Hepatic stellate cell (primary cell): ENCODE measurements around the gene MRPL40.

Experiments
- DNase-seq: peaks from one replicate; pipeline ENCODE4 v3.0.0; 2011; ENCODE audit warnings: low spot score

Gene MRPL40

DNA sequence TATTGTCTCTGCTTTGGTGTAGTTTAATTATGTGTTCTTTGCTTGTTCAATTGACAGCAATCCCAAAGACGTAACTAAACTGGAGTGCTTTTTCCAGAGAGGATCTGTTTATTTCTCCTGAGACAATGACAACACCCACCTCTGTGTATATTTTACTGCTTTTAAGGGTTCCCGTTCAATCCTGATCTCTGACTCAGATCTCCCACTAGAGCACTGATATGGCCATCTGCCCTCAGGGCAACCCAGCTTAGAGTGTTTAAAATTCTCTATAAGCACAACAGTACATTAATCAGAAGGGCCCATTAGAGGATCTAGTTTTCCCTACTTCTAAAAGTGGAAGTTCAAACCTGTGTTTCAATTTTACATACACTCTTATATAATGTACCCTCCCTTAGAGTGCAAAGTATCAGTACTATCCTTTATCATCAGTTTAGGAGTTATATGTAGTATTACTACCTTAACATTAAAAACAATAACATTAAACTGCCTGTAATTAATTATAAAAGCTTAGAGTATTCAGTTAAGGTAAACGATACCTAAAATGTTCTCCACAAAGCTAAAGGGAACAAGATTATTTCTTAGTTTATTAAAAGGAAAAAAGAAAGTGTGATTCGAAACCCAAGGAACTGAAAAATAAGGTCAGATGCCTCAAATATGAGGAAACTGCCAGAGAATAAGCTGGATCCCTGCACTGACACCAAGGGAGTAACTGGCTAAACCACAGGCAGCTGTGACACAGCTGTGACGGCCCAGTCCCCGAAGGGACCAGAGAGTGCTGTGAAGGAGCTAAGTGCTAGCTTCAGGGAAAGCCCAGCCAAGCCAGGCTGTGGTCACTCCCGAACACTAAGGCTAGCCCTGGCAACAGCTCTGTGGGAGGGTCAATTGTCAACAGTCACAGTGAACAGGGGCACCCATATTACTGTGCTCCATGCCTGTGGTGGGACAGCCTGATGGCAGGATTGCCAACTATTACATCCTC lies 31.4 kb downstream of the MRPL40 start:
- no peak for DNase-seq

DNA sequence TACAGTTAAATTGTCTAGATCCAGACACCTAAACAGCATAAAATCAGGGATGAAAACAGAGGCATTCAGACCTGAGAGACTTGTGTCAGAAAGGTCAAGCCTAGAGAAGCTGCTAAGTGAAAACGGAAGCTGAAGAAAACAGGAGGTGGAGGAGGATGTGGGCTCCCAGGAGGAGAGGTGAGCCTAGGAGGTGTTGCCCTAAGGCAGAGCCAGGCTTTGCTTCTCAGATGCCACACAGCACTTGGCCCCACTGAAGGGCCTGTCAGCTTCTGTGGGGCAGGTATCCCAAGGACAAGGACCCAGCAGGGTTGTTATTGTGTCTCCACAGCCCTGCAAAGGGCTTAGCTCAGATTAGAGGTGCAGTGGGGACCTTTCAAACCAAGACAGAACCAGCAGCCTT lies 32.2 kb downstream of the MRPL40 start:
- no peak for DNase-seq

DNA sequence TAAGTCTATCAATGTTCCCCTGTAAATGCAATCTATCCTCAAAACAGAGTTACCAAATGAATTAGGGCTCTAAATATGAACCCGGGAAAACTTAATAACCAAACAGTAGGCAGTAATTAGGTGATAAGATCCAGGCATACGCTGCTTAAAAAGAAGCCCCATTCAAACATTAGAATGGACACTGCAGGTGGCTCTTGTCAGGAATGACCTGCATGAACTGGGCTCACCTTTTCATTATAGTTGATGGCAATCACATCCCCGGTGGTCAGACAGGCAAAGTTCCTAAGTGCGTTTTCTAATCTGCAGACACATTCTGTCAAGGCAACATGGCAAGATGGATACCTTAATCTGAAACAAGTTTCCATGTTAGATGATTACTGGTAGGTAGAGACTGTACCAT lies 32.6 kb downstream of the MRPL40 start:
- DNase-seq = no peak

DNA sequence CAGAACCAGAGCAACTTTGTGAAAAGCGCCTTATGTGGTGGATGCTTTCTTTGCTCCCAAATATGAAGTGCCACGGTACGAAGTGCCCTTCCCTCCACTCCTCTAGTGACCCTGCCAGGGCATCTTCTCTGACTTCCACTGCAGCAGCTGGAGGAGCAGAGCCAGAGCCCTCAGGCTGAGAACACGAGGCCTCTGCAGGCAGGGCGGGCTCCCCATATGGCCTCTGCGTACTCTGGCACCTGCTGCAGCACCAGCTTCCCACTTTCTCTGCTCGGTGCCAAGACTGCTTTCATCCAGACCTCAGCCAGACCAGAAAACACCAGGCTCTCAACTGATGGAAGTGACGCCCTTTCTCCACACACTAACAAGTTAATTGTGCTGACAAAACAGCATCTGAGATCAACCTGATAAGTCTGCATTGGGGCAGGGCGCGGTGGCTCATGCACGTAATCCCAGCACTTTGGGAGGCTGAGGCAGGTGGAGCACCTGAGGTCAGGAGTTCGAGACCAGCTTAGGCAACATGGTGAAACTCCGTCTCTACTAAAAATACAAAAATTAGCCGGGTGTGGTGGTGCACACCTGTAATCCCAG lies 33.9 kb downstream of the MRPL40 start:
- no peak for DNase-seq

DNA sequence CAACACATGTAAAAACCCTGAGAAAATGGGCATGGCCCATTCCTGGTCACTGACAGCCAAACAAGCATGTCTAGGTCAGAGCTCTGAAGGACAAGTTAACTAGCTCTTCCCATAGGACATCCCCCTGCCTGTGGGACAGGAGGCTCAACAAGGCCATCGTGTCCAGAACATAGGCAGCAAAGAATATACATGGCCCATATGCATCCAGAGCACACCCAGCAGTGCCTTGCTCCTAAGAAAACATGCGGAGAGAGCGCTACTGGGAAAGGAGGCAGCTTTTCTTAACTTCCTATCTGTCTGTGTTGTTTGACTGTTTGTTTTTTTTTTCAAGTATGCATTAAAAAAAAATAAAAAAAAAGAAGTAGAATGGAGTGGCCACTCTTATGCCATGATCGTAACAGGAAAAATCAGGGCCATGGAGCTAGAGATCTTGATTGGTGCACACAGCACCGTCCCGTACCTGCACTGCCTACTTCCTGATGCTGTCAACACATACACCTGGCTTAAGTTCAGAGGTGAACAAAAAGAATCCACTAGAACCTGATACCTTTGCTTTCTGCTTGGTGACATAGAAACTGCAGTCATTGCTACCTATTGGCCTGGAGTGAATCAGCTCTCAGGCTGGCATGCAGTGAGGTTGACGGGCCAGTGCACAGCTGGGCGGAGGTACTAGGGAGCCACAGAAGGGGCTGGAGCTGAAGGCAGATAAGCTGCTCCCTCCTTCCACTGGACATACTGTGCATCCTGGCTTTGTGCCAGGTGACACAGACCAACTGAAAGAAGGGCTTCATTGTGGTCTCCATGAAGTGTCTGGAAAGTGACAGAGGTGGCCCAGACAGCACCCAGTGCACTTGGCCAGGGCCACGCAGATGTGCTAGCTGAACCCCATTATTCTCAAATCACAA lies 34.8 kb downstream of the MRPL40 start:
- no peak for DNase-seq

DNA sequence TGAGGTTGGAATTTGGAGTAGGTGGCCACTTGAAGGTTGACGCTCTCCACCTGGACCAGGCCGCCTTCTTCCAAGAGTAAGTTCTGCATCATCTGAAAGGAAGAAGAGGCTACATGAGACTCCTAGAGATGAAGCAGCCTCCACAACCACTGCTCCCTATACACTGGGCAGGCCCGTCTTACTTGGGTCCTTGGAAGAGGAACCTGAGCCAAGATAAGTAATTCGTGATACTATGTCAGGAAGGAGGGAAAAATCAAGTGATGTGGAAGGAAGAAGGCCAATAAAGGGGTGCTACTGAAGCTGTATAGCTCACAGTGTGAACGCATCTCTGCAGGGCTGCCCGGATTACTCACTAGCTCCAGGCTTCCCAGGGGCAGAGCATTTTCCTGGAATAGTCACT lies 35.6 kb downstream of the MRPL40 start:
- DNase-seq = no peak

DNA sequence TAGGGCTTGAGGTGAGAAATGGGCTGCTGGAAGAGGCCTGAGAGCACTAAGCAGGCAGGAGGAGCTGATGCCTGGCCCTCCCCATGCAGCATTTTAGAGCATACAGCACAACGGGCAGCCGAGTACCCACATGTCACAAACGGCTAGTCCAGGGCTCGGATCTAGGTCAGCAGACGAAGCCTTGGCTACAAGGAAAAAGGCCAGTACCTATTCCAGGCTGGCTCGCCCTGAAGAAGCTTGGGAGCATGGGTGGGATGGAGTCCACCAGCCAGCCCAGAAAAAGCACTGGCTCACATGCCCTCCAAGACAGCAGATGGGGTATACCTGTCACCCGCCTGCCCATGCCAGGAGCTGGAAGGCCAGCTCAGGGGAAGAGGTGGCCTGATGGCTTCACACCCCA lies 37.1 kb downstream of the MRPL40 start:
- no peak for DNase-seq

DNA sequence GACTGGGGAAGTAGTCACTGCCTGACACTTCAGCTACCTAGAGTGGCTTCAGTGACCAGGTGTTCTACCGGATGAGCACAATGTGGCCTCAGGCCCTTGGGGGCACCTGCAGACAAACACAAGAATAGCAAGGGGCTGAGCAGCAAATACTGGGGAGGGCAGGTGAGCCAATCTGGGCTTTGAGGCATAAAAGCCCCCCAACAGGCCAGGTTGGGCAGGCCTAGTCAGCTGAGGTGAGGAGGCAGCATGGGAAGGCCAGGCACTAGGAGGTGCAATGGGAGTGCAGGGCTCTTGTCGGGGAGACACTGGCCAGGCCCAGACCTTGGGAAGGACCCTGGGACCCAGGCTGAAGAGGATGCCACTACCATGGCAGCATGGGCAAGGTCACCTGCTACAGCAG lies 37.7 kb downstream of the MRPL40 start:
- no peak for DNase-seq

DNA sequence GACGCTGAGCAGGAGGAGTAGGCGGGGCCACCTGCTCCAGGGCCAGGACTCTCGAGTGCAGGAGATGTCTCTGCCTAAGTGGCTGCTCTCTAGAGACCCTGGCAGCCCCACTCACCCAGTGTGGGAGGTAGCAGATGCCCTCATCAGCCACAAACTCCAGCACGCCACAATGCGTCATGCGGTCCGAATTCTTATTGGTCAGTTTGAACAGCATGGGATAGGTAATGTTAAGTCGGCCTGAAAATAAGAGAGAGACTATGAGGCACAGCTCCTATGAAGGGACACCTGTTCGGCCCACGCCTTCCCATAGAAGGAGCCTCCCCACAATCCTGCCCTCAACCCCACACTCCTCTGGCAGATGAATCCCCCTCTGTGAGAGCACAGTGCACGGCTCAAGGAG lies 39.2 kb downstream of the MRPL40 start:
- DNase-seq = no peak

DNA sequence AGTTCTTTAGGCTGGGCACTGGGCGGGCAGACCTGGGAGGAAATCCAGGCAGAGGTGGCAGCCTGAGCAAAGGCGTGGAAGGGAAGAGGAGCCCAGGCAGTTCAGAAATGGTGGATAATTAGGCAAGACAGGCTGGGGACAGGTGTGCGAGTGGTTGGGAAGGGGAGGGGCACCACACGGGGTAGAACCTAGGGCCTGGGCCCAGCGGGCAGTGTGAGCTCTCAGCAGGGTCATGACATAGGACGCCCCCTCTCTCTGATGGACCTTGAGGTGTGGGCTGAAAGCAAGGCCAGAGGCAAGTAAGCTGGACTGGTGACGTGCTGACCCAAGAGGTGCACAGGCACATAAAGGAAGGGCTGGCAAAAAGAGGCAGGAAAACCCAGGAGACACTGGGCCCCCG lies 39.9 kb downstream of the MRPL40 start:
- no peak for DNase-seq

DNA sequence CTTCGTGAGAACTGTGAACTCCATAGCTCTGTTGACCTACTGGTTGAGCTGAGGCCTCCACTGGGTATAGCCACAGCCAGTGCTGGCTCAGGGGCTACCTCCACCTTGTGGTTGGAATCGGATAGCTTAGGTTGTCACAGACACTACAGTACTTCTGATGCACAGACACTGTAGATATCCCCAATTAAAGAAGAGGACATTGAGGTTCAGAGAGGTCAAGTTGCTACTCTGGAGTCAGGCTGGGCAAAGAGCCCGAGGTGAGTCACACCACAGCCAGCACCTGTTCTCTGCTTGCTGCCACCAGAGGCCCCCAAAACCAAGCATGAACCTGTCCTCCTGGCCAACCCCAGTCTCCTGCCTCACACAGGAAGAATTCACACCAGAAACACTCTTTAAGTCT lies 41.2 kb downstream of the MRPL40 start:
- no peak for DNase-seq

DNA sequence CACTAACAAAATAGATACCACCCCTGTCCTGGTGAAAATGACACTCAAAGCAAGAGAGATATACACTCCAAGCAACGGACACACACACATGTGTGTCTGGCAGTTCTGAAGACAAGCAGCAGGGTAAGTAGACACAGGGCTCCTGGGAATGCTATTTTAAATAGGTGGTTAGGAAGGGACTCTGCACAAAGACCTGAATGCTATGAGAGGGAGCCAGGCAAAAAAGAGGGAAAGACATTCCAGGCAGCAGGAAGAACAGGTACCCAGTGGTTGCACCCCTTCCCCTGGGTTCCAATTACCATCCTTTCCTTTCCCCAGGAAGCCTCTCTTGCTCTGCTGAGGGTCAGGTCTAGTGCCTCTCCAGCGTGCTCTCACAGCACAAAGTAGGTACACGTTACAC lies 43.7 kb downstream of the MRPL40 start:
- DNase-seq = no peak

DNA sequence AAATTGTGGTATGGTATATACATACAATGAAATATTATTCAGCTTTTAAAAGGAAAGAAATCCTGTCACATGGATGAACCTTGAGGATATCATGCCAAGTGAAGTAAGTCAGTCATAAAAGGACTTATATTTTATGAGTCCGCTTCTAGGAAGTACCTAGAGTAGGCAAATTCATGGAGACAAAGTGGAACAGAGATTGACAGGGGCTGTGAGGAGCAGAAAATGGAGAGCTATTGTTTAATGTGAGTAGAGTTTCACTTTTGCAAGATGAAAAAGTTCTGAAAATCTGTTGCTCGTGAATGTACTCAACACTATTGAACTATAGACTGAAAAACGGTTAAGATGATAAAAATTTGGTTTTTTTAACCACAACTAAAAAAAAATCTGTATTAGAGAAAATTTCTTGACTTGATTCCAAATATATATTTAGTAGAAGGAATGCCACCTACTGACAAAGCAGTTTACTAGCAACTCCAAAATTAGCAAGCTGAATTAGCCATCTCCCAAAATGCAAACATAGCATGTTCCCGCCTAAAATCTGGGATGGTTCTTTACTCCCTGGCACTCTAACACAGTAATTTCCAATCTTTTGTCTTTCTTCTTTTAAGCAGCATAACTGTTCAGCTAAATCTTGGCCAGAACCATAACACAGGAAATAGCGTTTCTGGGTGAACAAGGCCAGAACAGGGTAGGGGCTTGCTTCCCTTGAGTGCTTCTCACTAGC lies 45.1 kb downstream of the MRPL40 start:
- DNase-seq = no peak

DNA sequence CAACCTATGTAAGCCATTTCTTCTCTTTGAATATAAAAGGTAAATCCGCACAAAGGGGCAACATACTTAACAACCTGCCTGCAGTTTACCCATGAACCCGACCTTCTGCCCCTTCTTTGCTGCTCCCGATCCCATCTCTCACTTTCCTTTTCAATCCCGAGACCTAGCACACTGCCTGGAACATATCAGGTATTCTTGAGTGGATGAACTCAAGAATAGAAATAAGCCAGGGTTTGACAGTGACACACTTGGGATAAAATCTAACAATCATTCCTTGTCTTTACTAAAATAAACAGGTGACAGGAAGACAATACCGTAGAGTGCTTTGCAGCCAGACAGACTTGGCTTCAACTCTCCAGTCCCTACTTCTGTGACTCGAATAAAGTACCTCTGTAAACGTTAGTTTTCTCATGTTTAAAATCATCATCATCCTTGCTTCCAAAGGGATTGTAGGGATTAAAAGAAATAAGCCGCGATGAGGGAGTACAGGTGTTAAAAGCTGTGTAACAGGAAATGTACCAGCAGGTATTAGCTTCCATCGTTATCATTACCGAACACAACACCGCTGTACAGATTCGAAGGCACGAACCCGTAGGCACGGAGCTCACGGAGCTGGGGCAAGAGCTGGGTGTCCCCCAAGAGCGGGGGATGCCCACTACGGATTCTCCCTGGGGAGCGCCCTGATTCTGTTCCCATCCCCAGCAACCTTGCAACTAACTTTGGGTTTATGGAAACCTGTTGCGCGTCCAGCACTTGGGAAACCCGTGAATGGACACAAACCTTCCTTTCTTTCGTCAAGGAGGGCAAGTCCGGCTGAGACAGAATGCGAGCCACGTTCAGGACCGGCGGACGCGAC lies 45.9 kb downstream of the MRPL40 start:
- no peak for DNase-seq

DNA sequence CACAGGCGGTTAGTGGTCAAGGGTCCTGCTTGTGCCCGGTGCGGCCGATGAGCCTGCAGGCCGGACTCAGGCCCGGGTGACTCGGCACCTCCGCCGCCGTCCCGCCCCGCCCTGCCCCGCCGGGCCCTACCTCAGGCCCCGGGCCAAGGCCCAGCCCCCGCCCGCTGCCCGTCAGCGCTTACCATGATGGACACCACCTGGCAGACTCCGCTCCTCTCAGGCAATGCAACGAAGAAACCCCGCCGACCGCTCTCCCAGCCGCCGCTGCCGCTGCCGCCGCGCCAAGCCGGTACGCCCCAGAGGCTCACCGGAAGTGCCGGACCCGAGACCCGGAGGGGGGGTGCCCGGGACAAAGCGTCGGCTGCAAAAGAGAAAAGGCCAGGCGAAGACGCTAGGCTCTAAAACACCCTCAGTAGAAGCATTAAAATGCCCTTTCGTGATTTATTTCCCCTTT lies 46.6 kb downstream of the MRPL40 start, which contains the start of gene UFD1:
UFD1 (minus strand) TSS at position 293 of the 454 bp plus-strand sequence; CDS start at position 185, 108 bp downstream.
- peak; percentile 81 for DNase-seq

DNA sequence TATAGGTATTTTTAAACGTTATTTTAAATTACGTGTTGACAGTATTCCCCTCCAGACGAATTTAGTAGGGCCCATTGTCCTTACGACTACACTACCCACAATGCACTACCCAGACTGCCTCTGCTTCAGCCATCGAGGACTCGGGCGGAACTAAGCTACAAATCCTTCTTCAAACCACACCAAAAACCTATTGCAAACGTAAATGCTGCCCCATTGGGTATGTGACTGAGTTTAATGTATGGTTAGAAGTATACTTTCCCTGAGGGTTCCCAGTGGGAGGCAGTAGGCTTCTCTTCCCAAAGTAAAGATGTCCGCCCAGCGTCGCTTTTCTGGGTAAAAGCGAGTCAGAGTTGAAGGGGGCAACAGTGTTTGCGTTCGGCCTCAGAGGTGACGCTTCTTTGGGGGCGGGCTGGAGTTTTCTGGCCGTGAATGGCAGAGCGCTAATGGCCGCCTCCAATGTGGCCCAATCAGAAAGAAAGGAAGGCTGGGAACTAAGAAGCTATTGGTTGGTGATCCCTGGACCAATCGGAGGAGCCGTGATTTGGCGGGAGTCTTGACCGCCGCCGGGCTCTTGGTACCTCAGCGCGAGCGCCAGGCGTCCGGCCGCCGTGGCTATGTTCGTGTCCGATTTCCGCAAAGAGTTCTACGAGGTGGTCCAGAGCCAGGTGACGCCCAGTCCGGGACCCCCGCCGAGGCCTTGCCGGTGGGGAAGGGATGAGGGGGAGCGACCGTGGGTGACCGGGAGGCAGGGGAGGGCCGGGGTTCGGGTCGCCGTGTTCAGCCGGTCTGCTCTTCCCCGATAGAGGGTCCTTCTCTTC lies 47.2 kb downstream of the MRPL40 start, which contains the start of gene CDC45:
CDC45 (plus strand) TSS at position 566 of the 818 bp plus-strand sequence; CDS start at position 615, 49 bp downstream.
- peak; percentile 99 for DNase-seq

DNA sequence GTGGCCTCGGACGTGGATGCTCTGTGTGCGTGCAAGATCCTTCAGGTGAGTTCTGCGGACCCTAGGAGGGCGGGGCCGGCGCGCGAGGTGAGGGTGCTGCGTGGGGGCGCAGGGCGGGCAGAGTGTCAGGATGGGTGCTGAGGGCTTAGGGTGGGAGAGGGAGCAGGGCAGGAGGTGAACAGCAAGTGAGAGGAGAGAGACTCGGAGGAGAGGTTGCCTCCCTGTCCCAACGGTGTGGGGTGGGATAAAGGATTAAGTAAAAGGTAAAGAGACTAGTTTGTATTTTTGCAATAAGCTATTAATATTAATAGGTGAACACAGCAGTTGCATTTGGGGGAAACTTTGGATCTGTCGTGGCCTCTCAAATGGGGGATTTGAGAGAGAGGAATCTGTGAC lies 47.8 kb downstream of the MRPL40 start:
- no peak for DNase-seq

DNA sequence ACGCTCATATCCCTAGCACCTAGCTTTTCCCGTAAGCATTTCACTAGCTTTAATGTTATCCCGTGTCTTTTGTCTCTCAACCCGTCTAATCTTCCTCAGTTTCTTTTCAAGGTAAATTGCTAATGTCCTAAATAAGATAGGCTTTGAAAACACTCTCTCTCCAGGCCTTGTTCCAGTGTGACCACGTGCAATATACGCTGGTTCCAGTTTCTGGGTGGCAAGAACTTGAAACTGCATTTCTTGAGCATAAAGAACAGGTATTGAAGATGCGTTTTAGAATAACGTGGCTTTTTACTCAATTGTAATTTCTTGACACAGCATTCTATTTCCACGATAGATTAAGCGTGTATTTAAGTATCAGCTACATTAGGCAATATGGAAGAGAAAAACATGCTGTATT lies 48.4 kb downstream of the MRPL40 start:
- DNase-seq = no peak

DNA sequence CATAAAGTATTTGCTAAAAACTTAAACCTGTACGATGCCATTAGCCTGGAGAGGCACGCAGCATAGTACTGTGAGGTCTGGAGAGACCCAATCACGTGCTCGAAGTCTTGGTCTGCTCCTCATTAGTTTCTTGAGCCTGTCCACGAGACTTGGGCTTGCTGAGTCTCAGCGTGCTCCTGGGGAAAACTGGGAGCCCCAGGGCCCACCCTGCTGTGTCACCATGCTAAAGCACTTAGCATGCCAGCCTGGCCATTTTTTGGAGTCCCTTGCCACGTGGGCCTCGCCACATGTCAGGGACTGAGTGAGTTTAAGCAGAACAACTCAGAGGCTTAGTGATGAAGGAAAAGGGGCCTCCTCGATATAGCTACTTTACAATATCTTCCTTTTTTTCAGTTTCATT lies 50.0 kb downstream of the MRPL40 start:
- DNase-seq = no peak
